ENCODE measurements around the gene SNORC.

Gene SNORC

DNA sequence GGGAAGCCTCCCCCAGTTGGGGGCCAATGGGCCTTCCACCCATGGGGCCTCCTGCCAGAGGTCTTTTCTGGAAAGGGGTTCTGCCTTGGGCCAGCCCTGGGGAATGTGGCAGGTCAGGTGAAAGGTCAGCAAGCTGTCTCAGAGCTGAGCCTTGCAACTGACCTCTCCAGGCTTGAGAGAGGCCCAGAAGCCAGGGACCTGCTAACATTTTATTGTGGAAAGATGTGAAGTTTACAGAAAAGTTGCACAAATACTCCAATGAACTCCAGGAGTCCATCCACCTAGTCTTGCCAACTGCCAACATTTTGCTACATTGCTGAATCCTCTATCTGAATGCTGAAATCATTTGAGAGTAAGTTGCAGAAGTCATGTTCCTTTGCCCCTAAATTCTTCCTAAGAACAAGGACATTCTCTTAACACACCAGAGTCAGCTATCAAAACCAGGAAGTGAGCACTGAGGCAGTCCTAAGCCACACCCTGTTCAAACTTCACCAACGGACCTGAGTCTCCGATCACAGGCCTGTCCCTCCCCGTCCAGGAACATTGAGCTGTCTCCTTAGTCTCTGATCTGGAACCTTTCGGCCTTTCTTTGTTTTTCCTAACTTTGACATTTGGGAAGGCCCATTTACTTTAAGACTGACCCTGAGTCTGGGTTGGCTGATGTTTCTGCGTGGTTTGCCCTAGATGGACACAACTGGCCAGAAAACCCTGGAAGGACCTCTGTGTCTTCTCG, 4.0 kb downstream of the SNORC start:
- H3K27ac ChIP-seq: no peak overlapping the region
- TF ChIP-seq ZFX (IDR thresholded peaks at IDR 0.05): no peak
- TF ChIP-seq, protein P1, sequence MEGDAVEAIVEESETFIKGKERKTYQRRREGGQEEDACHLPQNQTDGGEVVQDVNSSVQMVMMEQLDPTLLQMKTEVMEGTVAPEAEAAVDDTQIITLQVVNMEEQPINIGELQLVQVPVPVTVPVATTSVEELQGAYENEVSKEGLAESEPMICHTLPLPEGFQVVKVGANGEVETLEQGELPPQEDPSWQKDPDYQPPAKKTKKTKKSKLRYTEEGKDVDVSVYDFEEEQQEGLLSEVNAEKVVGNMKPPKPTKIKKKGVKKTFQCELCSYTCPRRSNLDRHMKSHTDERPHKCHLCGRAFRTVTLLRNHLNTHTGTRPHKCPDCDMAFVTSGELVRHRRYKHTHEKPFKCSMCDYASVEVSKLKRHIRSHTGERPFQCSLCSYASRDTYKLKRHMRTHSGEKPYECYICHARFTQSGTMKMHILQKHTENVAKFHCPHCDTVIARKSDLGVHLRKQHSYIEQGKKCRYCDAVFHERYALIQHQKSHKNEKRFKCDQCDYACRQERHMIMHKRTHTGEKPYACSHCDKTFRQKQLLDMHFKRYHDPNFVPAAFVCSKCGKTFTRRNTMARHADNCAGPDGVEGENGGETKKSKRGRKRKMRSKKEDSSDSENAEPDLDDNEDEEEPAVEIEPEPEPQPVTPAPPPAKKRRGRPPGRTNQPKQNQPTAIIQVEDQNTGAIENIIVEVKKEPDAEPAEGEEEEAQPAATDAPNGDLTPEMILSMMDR (conservative IDR thresholded peaks at IDR 0.05): no peak

DNA sequence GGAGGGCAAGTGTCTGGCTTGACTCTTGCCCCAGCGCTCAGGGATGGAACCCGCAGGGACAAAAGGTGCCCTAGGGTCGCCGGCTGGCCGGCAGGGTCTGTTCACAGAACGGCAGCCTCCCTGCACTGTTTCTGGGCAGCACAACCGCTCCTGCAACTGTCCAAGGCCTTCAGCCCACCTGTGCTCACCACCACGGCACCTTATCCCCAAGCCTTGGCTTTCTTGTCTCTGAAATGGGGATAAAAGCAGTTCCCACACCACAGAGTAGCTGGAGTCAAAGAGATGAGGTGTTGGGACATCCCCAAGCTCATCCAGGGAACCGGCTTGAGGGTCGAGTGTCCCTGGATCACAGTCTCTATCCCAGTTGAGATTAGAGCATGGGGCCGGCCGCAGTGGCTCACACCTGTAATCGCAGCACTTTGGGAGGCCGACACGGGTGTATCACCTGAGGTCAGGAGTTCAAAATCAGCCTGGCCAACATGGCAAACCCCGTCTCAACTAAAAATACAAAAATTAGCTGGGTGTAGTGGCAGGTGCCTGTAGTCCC, 4.7 kb downstream of the SNORC start:
- TF ChIP-seq, protein P1 (conservative IDR thresholded peaks at IDR 0.05): no peak
- TF ChIP-seq ZFX (IDR thresholded peaks at IDR 0.05): no peak
- no peak overlapping the region for H3K27ac ChIP-seq

DNA sequence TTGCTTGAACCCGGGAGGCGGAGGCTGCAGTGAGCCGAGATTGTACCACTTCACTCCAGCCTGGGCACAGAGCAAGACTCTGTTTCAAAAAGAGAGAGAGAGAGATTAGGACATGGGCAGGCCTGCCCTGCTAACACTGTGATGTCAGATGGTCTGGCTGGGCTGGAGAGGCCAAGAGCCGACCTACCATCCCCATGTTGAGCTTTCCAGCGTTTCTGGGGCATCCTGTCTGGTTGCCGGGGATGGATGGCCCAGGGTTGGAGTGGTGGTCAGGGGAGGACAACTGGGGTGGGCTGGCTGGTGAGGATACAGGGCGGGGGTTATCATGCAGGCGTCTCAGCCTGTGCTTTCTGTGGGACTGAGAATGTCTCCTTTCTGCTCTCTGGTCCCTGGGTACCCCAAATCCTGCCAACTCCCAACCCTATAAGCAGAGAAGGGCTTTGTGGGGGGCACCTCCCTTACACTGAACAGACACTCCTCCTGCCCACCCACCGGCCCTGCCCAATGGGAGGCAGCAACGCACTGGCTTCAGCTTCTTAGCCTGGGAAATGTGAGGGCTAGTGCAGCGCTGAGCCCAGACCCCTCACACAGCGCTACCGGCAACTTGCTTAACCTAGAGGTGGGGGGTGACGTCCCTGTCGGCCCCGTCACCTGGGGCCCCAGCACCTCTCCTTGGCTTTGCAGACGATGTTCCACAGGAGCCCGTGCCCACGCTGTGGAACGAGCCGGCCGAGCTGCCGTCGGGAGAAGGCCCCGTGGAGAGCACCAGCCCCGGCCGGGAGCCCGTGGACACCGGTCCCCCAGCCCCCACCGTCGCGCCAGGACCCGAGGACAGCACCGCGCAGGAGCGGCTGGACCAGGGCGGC, 5.4 kb downstream of the SNORC start:
- TF ChIP-seq, protein P1 (conservative IDR thresholded peaks at IDR 0.05): no peak
- TF ChIP-seq ZFX (IDR thresholded peaks at IDR 0.05): no peak

DNA sequence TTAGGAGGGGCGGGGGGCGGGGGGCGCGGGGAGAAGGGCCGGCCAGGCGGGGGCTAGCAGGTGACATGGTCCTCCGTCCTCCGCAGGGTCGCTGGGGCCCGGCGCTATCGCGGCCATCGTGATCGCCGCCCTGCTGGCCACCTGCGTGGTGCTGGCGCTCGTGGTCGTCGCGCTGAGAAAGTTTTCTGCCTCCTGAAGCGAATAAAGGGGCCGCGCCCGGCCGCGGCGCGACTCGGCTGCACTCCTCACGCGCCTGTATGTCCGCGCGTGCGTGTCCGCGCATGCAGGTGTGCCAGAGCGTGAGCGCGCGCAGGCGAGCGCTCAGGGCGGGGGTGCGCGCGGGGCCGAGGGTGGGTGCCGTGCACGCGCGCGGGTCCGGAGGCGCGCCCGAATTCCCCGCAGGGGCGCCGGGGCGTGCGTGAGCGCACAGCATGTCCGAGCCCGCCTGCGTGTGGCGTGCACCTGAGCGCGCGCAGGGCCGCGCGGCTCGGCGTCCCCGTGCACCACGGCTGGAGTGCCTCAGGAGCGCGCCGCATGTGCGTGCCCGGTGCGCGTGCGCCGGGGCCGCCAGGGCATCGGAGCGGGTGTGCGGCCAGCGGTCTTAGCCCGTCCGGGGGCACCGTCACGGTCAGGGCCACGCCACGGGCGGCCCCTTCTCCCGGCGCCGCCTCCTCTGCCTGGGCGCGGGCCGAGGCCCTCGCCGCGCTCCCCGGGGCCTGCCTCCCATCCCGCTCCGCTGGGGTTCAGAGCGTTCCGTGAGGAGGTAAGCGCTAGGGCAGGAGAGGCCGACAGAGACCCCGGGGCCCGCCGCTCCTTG, 6.3 kb downstream of the SNORC start:
- no peak overlapping the region for H3K27ac ChIP-seq
- TF ChIP-seq ZFX (IDR thresholded peaks at IDR 0.05): no peak
- TF ChIP-seq, protein P1 (conservative IDR thresholded peaks at IDR 0.05): no peak

More for the DNA sequence above, 5.4 kb downstream of the SNORC start:
- no peak overlapping the region for H3K27ac ChIP-seq

DNA sequence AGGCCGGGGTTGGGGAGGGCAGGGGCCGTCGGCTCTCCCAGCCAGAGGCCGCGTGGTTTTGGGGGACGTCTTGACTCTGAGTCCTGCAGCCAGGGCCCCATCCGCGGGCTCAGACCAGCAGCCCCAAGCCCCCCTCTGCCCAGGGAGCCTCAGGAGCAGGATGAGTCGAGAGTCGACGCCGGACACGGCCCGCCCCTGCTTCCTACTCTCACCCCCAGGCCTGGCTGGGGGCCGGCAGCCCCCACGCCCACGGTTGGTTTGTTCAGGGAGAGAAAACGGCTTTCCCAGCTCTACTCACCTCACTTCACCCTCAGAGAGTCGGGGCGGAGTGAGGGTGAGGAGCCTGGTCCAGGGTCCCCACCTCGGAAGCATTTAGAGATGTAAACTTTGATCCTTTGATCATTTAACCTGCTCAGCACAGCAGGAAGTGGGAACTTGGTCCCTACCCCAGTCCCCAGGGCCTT, 6.9 kb downstream of the SNORC start:
- H3K27ac ChIP-seq: no peak overlapping the region
- TF ChIP-seq, protein P1 (conservative IDR thresholded peaks at IDR 0.05): no peak
- TF ChIP-seq ZFX (IDR thresholded peaks at IDR 0.05): no peak

DNA sequence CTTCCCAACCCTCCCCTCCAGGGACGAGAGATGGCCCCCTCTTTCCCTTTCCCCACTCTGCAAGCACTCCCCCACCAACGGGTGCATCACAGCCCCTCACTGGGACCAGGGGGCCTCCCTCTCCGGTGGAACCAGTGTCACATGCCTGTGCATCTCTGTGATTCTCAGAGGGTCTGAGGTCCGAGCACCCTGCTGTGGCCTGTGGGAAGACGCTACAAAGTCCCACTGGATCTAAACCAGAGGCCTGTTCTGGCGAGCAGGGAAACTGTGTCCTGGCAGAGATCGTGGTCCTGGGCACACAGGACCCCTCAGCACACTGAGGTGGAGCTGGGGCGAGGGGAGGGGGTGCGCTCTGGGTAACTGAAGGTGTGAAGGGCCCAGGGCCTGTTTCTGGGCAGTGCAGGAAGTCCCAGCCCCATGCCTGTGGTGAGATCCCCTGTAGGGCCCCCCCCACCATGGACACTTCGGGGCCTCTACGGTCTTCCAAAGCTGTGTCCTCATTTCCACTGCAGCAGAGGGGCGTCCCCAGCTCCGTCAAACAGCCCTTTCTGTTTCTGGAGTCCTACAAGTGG, 8.0 kb downstream of the SNORC start:
- TF ChIP-seq, protein P1 (conservative IDR thresholded peaks at IDR 0.05): no peak
- no peak for TF ChIP-seq ZFX (IDR thresholded peaks at IDR 0.05)
- no peak overlapping the region for H3K27ac ChIP-seq
